Endothelial cell of umbilical vein (primary cell): ENCODE measurements around the gene HAND1. TPM values are rescaled to one million over a fixed set of nuclear protein-coding genes. Genes with fewer than 3 reads are reported as not detected.

Experiments
- BruUV-seq: library from RNA; stranded (reverse); fragments of 400-500 nt; replicated peaks from 2 replicates; lab custom pipeline; 2021; lab: Mats Ljungman, UMichigan
- CTCF ChIA-PET: fragments of 300-600, 350-600 bp; sonication (Branson Sonifier 250); formaldehyde crosslinking; loops from one replicate; lab custom pipeline; 2021; ENCODE audit warnings: antibody characterized with exemption, inconsistent platforms; lab: Charles Lee
- POLR2A ChIA-PET: fragments of 300-600, 350-600 bp; sonication (Branson Sonifier 250); formaldehyde crosslinking; loops from one replicate; lab custom pipeline; 2021; ENCODE audit warnings: antibody characterized with exemption, inconsistent platforms; lab: Charles Lee
- DNase-seq: peaks from one replicate; pipeline ENCODE4 v3.0.0-alpha.2; 2011; ENCODE audit warnings: low read depth, low spot score
- FAIRE-seq: peaks from 2 replicates; lab custom pipeline; 2011; peaks lifted over from hg19 to GRCh38; lab: Jason Lieb, UNC
- H2AFZ ChIP-seq: 2 replicates; pipeline ENCODE4 v1.6.0; 2012; ENCODE audit warnings: low read depth, low read length, control low read depth, inconsistent platforms
- H3K27ac ChIP-seq: 2 replicates; pipeline ENCODE4 v1.5.1; 2011; ENCODE audit warnings: low read depth, mild to moderate bottlenecking, control low read depth, low read length, moderate library complexity; ENCODE audit not compliant: insufficient read depth
- H3K27me3 ChIP-seq, 2 experiments: 2 replicates each; pipeline versions ENCODE4 v1.6.0 to v1.6.1; 2011; ENCODE audit warnings: low read length in 2 of 2, mixed read lengths in 1 of 2; ENCODE audit not compliant: control insufficient read depth in 2 of 2, insufficient read depth in 2 of 2
- H3K36me3 ChIP-seq, 2 experiments: 2 replicates in 1 of 2; 3 replicates in 1 of 2; pipeline ENCODE4 v1.5.1; 2011; ENCODE audit warnings: low read length in 2 of 2, mild to moderate bottlenecking in 1 of 2, moderate library complexity in 1 of 2; ENCODE audit not compliant: control insufficient read depth in 2 of 2, insufficient read depth in 2 of 2; ENCODE audit errors: extremely low read depth in 1 of 2
- H3K4me1 ChIP-seq: 3 replicates; pipeline ENCODE4 v1.5.1; 2011; ENCODE audit warnings: mild to moderate bottlenecking, low read length; ENCODE audit not compliant: control insufficient read depth, insufficient read depth; ENCODE audit errors: extremely low read depth
- H3K4me2 ChIP-seq: 2 replicates; pipeline ENCODE4 v1.6.1; 2011; ENCODE audit warnings: low read length, control low read depth, mixed read lengths; ENCODE audit not compliant: insufficient read depth
- H3K4me3 ChIP-seq, 3 experiments: fragments of 200-600 bp in 1 of 3; sonication (generic), shearing (Covaris generic) in 1 of 3; replicated peaks in 1 of 3; 2 replicates each; pipeline ENCODE4 v1.5.1; 2011 to 2016; ENCODE audit warnings: control low read depth in 3 of 3, low read length in 3 of 3, mild to moderate bottlenecking in 2 of 3, inconsistent platforms in 1 of 3, low read depth in 1 of 3, moderate library complexity in 1 of 3; ENCODE audit not compliant: insufficient read depth in 1 of 3
- H3K79me2 ChIP-seq: 2 replicates; pipeline ENCODE4 v1.6.0; 2012; ENCODE audit warnings: low read length, inconsistent platforms; ENCODE audit not compliant: control insufficient read depth, insufficient read depth
- H3K9ac ChIP-seq: replicated peaks from 2 replicates; pipeline ENCODE3; 2011; ENCODE audit warnings: low read length, control low read depth; ENCODE audit not compliant: insufficient read depth; ENCODE audit errors: extremely low read depth
- H3K9me1 ChIP-seq: replicated peaks from 3 replicates; pipeline ENCODE4 v1.6.0; 2011; ENCODE audit warnings: mild to moderate bottlenecking, low read length; ENCODE audit not compliant: control insufficient read depth, insufficient read depth; ENCODE audit errors: extremely low read depth
- H3K9me3 ChIP-seq: replicated peaks from 2 replicates; pipeline ENCODE4 v1.5.1; 2012; ENCODE audit warnings: low read length, inconsistent platforms; ENCODE audit not compliant: control insufficient read depth, insufficient read depth
- H4K20me1 ChIP-seq: replicated peaks from 2 replicates; pipeline ENCODE3; 2011; ENCODE audit warnings: mild to moderate bottlenecking, low read length; ENCODE audit not compliant: control insufficient read depth, insufficient read depth; ENCODE audit errors: extremely low read depth
- EZH2 ChIP-seq: IDR thresholded peaks from 2 replicates; pipeline ENCODE4 v1.6.1; 2012; ENCODE audit warnings: borderline replicate concordance, low read depth, mild to moderate bottlenecking, moderate library complexity, low read length, inconsistent platforms; ENCODE audit not compliant: severe bottlenecking
- JUN ChIP-seq: IDR thresholded peaks from 2 replicates; pipeline ENCODE4 v1.6.1; 2011; ENCODE audit warnings: borderline replicate concordance, low read depth; ENCODE audit not compliant: insufficient read length, insufficient read depth
- MYC ChIP-seq: IDR thresholded peaks from one replicate; pipeline ENCODE4 v1.6.1; 2011; ENCODE audit warnings: mild to moderate bottlenecking, low read depth, low read length
- POLR2AphosphoS5 ChIP-seq: IDR thresholded peaks from 2 replicates; pipeline ENCODE4 v1.6.1; 2012; ENCODE audit warnings: low read depth, mild to moderate bottlenecking, control low read depth, low read length, moderate library complexity; ENCODE audit not compliant: insufficient read depth
- dilution Hi-C: fragments of 300-500 bp; cut with MboI; formaldehyde crosslinking; loops from one replicate; pipeline ENCODE4 v1.15.0; 2019; ENCODE audit warnings: low sequenced_read_pairs; ENCODE audit not compliant: extremely low pct_ligation_motif_present
- intact Hi-C: fragments of 100-400 bp; cut with micrococcal nuclease; formaldehyde crosslinking; loops from one replicate; pipeline ENCODE4 v1.10.0; 2022
- polyA plus RNA-seq, 4 experiments: library from polyadenylated mRNA; depleted of rRNA in 3 of 4; stranded (reverse) in 3 of 4; unstranded in 1 of 4; fragments of >200 nt; gene quantifications; 2 replicates each; pipeline versions ENCODE4 v1.2.1 to v1.2.3, GENCODE V29; 2011 to 2012; ENCODE audit warnings: missing spikeins in 1 of 4
- total RNA-seq: library from RNA; stranded (reverse); gene quantifications from 2 replicates; pipeline ENCODE4 v1.2.3, GENCODE V29; 2021
- TF ChIP-seq, protein P1 (sequence below): IDR thresholded peaks from 2 replicates; pipeline ENCODE4 v1.6.1; 2011; ENCODE audit not compliant: insufficient read depth, insufficient read length

Gene HAND1
- total and polyA plus RNA-seq, 2 donors (not counting 3 experiments of a cell fraction or from before 2014, with no cell fraction given): not detected

DNA sequence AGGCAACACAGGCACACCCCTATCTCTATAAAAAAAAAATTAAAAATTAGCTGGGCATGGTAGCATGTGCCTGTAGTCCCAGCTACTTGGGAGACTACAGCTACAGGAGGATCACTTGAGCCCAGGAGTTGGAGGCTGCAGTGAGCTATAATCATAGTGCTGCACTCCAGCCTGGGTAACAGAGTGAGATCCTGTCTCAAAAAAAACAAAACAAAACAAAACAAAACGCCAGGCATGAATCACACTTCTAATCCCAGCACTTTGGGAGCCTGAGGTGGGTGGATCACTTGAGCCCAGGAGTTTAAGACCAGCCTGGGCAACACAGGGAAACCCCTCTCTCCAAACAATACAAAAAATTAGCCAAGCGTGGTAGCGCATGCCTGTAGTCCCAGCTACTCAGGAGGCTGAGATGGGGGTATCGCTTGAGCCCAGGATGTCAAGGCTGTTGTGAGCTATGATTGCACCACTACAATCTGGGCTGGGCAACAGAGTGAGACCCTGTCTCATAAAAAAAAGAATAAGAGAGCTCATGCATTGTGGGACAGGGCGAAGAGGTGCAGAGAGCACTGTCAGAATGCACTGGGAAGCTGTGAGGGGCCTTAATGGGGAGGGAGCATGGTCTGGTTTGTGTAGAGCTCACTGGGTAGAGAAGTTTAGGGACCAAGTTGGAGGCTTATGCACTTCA, 40.6 kb downstream of the HAND1 start:
- Histone ChIP-seq H2AFZ (no peak overlapping the region), H3K36me3 (peaks cover 3 to 9% of the 10 kb centered on the region in 2 experiments), H3K9me3 (no peaks in the 10 kb centered on the region), H3K4me1 (no peaks in the 10 kb centered on the region), H3K9me1 (no peaks in the 10 kb centered on the region), H3K9ac (no peak overlapping the region), H3K4me3 (no peak overlapping the region), H3K79me2 (no peaks in the 10 kb centered on the region), H3K27me3 (no peaks in the 10 kb centered on the region), H3K4me2 (no peak overlapping the region), H3K27ac (no peak overlapping the region), H4K20me1 (no peaks in the 10 kb centered on the region)
- CTCF ChIA-PET: interaction anchor here (1.1 kb wide), 1 partner anchor 16 kb away, joined by 7 read pairs; no protein-coding TSS in a partner anchor
- dilution Hi-C loops (no loop called here), intact Hi-C loops (no loop called here)
- no TSS peak for BruUV-seq
- FAIRE-seq: peak; percentile 35
- TF ChIP-seq, protein P1, sequence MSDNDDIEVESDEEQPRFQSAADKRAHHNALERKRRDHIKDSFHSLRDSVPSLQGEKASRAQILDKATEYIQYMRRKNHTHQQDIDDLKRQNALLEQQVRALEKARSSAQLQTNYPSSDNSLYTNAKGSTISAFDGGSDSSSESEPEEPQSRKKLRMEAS: no peak
- no peak for TF ChIP-seq EZH2
- no peak for DNase-seq
- POLR2A ChIA-PET: no interaction called here

DNA sequence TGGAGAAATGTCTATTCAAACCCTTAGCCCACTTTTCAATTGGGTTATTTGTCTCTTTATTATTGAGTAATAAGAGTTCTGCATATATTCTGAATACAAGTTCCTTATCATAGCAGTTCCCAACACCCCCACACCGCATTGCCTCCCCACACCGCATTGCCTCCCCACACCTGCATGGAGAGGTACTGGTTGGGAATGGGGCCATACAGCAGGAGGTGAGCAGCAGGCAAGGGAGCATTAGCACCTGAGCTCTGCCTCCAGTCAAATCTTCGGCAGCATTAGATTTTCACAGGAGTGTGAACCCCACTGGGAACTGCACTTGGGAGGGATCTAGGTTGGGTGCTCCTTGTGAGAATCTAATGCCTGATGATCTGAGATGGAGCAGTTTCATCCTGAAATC, 42.8 kb downstream of the HAND1 start:
- intact Hi-C loops (no loop called here), dilution Hi-C loops (no loop called here)
- no peak overlapping the region for H3K27ac ChIP-seq
- no peak for TF ChIP-seq MYC
- TF ChIP-seq POLR2AphosphoS5: no peak
- TF ChIP-seq JUN: no peak
- FAIRE-seq (no peak), DNase-seq (no peak)
- H3K36me3 ChIP-seq: peaks cover 3 to 6% of the 10 kb centered on the region in 2 experiments
- POLR2A ChIA-PET: no interaction called here
- H3K4me3 ChIP-seq: no peak overlapping the region
- no peak overlapping the region for H3K4me2 ChIP-seq
- no peaks in the 10 kb centered on the region for H3K79me2 ChIP-seq
- H3K9ac ChIP-seq: no peak overlapping the region
- CTCF ChIA-PET: no interaction called here
- no peaks in the 10 kb centered on the region for H3K27me3 ChIP-seq
- H3K9me1 ChIP-seq: no peaks in the 10 kb centered on the region
- H4K20me1 ChIP-seq: no peaks in the 10 kb centered on the region
- BruUV-seq: no TSS peak
- no peak overlapping the region for H2AFZ ChIP-seq
- H3K9me3 ChIP-seq: no peaks in the 10 kb centered on the region
- no peaks in the 10 kb centered on the region for H3K4me1 ChIP-seq
